Transverse colon (tissue), 4 donors: ENCODE measurements around the gene SLC25A25.
A peak's percentile ranks its signal among the peaks of the same experiment; 100 is the strongest.

Source experiments
- POLR2A ChIP-seq: fragments of 450-650 bp; IDR thresholded peaks from one replicate; pipeline ENCODE4 v1.6.1; 2016; ENCODE audit warnings: antibody characterized with exemption, mild to moderate bottlenecking, moderate library complexity
- POLR2AphosphoS5 ChIP-seq, 3 donors: sonication (generic); formaldehyde crosslinking; IDR thresholded peaks; one replicate each; pipeline ENCODE4 v1.6.1; 2016; ENCODE audit warnings: antibody characterized with exemption in 3 of 3
- TF ChIP-seq, protein P1 (sequence below), 5 experiments: fragments of 200-600 bp in 3 of 5; fragments of 450-650 bp in 2 of 5; sonication (generic) in 3 of 5; IDR thresholded peaks; 1 replicate in 2 of 5; 2 replicates in 3 of 5; pipeline ENCODE4 v1.5.1; 2016 to 2017; ENCODE audit warnings: antibody characterized with exemption in 5 of 5, inconsistent platforms in 3 of 5, mild to moderate bottlenecking in 2 of 5, moderate library complexity in 1 of 5

DNA sequence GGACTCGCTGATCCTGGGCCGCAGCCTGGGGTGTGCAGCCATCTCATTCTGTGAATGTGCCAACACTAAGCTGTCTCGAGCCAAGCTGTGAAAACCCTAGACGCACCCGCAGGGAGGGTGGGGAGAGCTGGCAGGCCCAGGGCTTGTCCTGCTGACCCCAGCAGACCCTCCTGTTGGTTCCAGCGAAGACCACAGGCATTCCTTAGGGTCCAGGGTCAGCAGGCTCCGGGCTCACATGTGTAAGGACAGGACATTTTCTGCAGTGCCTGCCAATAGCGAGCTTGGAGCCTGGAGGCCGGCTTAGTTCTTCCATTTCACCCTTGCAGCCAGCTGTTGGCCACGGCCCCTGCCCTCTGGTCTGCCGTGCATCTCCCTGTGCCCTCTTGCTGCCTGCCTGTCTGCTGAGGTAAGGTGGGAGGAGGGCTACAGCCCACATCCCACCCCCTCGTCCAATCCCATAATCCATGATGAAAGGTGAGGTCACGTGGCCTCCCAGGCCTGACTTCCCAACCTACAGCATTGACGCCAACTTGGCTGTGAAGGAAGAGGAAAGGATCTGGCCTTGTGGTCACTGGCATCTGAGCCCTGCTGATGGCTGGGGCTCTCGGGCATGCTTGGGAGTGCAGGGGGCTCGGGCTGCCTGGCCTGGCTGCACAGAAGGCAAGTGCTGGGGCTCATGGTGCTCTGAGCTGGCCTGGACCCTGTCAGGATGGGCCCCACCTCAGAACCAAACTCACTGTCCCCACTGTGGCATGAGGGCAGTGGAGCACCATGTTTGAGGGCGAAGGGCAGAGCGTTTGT, 39.6 kb downstream of the SLC25A25 start:
- TF ChIP-seq, protein P1, sequence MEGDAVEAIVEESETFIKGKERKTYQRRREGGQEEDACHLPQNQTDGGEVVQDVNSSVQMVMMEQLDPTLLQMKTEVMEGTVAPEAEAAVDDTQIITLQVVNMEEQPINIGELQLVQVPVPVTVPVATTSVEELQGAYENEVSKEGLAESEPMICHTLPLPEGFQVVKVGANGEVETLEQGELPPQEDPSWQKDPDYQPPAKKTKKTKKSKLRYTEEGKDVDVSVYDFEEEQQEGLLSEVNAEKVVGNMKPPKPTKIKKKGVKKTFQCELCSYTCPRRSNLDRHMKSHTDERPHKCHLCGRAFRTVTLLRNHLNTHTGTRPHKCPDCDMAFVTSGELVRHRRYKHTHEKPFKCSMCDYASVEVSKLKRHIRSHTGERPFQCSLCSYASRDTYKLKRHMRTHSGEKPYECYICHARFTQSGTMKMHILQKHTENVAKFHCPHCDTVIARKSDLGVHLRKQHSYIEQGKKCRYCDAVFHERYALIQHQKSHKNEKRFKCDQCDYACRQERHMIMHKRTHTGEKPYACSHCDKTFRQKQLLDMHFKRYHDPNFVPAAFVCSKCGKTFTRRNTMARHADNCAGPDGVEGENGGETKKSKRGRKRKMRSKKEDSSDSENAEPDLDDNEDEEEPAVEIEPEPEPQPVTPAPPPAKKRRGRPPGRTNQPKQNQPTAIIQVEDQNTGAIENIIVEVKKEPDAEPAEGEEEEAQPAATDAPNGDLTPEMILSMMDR (IDR thresholded peaks at IDR 0.05): no peak
- peak in 1 of 3 donors; percentile 28 for TF ChIP-seq POLR2AphosphoS5 (IDR thresholded peaks at IDR 0.05)
- TF ChIP-seq POLR2A: no peak
